ENCODE measurements around the gene RNF5.
A peak's percentile ranks its signal among the peaks of the same experiment; 100 is the strongest.

RNF5 gene

GRCh38 chr6:32188381-32189068 lies 10.3 kb downstream of the RNF5 start:
- TF ChIP-seq, protein P1, sequence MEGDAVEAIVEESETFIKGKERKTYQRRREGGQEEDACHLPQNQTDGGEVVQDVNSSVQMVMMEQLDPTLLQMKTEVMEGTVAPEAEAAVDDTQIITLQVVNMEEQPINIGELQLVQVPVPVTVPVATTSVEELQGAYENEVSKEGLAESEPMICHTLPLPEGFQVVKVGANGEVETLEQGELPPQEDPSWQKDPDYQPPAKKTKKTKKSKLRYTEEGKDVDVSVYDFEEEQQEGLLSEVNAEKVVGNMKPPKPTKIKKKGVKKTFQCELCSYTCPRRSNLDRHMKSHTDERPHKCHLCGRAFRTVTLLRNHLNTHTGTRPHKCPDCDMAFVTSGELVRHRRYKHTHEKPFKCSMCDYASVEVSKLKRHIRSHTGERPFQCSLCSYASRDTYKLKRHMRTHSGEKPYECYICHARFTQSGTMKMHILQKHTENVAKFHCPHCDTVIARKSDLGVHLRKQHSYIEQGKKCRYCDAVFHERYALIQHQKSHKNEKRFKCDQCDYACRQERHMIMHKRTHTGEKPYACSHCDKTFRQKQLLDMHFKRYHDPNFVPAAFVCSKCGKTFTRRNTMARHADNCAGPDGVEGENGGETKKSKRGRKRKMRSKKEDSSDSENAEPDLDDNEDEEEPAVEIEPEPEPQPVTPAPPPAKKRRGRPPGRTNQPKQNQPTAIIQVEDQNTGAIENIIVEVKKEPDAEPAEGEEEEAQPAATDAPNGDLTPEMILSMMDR (IDR thresholded peaks at IDR 0.05; ENCODE audit: insufficient read depth, low read depth, low read length, missing control alignments): no peak
- H3K4me3 ChIP-seq (ENCODE audit: low read length): peak overlapping the region; percentile 64
- no peak for DNase-seq (ENCODE audit: low read depth)

GRCh38 chr6:32189069-32189741 lies 11.0 kb downstream of the RNF5 start:
- no peak for DNase-seq (ENCODE audit: low read depth)
- peak overlapping the region; percentile 64 for H3K4me3 ChIP-seq (ENCODE audit: low read length)
- TF ChIP-seq, protein P1 (IDR thresholded peaks at IDR 0.05; ENCODE audit: insufficient read depth, low read depth, low read length, missing control alignments): no peak

GRCh38 chr6:32189742-32190053 lies 11.5 kb downstream of the RNF5 start:
- TF ChIP-seq, protein P1 (IDR thresholded peaks at IDR 0.05; ENCODE audit: insufficient read depth, low read depth, low read length, missing control alignments): no peak
- no peak for DNase-seq (ENCODE audit: low read depth)
- peak overlapping the region; percentile 64 for H3K4me3 ChIP-seq (ENCODE audit: low read length)

DNA sequence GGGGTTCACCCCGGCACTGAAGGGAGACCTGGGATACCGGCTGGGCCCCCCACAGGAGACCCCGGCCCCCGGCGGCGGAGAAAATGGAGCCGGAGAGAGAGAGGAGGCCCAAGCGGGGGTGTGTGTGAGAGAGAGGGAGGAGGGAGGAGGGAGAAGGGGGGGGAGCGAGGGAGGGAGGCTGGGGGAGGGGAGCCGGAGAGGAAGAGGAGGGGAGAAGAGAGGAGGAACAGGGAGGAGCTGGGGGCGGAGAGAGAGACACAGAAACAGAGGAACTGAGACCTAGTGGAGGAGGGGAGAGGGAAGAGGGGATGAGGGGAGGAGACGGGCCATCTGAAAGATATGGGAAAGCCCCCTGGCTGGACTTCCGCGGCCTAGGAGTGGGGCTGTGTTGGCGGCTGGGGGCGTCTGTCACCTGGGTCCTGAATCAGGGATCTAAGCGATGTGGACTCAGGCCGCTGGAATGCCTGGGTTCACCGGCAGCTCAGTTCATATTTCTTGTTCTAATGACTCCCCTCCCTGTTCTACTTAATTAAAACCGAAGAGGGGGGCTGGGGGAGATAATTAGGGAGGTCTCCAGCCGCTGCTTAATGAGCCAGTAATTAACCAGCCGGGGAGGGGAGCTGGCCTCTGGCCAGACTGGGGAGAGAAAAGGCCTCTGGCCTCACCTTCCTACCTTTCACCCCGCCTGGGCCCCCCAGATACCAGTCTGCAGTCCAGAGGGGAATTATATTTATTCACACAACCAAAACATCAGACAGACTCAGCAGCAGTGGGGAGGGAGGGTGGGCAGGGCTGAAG lies 12.0 kb downstream of the RNF5 start, which contains the start of gene PBX2:
Gene PBX2, minus strand, starts transcription at position 149 of the 798 bp plus-strand sequence. CDS start 287 bp downstream, outside the sequence.
- DNase-seq (ENCODE audit: low read depth): peak; percentile 82
- TF ChIP-seq, protein P1 (IDR thresholded peaks at IDR 0.05; ENCODE audit: insufficient read depth, low read depth, low read length, missing control alignments): peak; percentile 6

GRCh38 chr6:32190911-32191677 lies 12.9 kb downstream of the RNF5 start:
- DNase-seq (ENCODE audit: low read depth): no peak
- no peak overlapping the region for H3K4me3 ChIP-seq (ENCODE audit: low read length)
- TF ChIP-seq, protein P1 (IDR thresholded peaks at IDR 0.05; ENCODE audit: insufficient read depth, low read depth, low read length, missing control alignments): no peak

More for the DNA sequence above, 12.0 kb downstream of the RNF5 start, which contains the start of gene PBX2:
- peak within 1 kb of the TSS; percentile 64 for H3K4me3 ChIP-seq (ENCODE audit: low read length)
